Posterior vena cava (tissue), 2 donors: ENCODE measurements around the gene HPCA. TPM values are rescaled to one million over a fixed set of nuclear protein-coding genes. Genes with fewer than 3 reads are reported as not detected.
"Not testable (repeated sequence)": the region's sequence is repeated elsewhere in the genome, so short reads cannot be mapped to it uniquely, and the experiment has no call there.

Source experiments
- DNase-seq: peaks from one replicate; pipeline ENCODE4 v3.0.0-alpha.2; 2020; ENCODE audit warnings: low spot score
- intact Hi-C, 2 donors: fragments of 100-400 bp; cut with DNase I; formaldehyde crosslinking; loops; one replicate each; pipeline versions ENCODE4 v1.14.1 to v1.14.2; 2022 to 2023
- total RNA-seq, 2 donors: library from RNA; stranded (reverse); fragmentation: NEBNext Ultra II Directional; extraction: Animal tissue kit (Norgen Biotek cat#: 25700); gene quantifications; one replicate each; pipeline ENCODE4 v1.2.1, GENCODE V29; 2021
- donor health status: DM: yes; HTN: yes; CAD: no.
- donor health status: DM: yes; HTN: yes; CAD: no.

Gene HPCA
- total RNA-seq, 2 donors from 2014 or later: 0.19 TPM; not detected in 1

DNA sequence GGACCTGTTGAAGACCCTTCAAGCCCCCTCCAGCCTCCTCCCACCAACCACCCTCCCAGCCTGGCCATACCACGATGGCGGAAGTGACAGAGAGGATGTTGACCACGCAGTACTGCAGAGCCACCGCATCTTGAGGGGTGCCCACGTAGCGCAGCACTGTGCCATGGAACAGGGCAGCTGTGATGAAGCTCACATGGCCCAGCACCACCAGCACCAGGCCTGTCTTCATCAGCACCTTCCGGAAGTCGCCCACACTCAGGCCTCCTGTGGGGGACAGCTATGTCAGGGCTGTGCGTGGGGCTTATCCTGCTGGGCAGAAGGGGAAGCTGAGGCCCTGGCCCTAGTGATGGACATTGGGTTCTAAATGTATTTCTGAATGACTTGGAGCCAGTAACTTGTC is 11.8 kb downstream of the HPCA start:
- DNase-seq: no peak
- intact Hi-C loops: no loop called here

DNA sequence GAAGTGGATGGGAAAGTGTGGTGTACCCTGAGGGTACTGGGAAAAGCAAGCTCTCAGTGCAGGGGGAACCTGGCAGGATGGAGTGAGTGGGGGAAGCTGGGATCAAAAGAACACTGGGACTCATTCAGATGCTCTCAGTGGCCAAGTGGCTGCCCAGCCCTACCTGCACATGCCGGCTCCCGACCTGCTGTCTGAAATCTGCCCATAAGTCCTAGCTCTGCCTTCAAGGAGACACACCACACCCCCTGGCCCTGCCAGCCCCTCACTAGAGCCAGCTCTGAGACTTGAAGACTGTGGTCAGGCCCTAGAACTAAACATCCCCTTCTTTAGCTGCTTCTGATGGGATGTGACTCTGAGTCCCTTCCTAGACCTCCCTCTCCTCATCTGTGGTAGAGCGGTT is 12.7 kb downstream of the HPCA start:
- intact Hi-C loops: no loop called here
- no peak for DNase-seq

DNA sequence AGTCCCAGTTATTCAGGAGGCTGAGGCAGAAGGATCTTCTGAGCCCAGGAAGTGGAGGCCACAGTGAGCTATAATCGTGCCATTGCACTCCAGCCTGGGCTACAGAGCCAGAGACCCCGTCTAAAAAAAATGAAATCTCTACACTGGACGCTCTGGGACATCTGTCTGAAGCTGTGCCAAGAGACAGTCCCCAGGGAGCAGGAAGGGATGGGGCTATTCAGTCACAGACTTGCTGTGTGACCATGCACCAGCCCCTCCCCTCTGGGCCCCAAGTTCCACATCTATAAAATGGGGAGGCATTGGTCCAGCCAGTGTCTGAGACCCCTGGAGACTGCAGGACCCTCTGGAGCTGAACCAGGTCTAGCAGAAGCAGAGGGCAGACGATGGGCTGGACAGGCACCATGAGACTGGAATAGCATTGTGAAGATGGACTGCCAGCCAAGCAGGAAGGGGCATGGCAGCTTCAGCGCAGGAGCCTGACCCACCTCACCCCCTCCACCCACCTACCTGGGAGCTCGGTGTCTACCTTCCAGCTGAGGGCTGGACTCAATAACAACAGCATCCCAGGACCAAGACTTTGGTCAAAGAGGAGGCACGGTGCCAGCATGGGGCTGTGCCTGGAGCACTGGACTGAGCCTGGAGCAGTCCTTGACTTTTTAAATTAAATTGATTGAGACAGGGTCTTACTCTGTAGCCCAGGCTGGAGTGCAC is 13.4 kb downstream of the HPCA start:
- no peak for DNase-seq
- intact Hi-C loops: no loop called here

DNA sequence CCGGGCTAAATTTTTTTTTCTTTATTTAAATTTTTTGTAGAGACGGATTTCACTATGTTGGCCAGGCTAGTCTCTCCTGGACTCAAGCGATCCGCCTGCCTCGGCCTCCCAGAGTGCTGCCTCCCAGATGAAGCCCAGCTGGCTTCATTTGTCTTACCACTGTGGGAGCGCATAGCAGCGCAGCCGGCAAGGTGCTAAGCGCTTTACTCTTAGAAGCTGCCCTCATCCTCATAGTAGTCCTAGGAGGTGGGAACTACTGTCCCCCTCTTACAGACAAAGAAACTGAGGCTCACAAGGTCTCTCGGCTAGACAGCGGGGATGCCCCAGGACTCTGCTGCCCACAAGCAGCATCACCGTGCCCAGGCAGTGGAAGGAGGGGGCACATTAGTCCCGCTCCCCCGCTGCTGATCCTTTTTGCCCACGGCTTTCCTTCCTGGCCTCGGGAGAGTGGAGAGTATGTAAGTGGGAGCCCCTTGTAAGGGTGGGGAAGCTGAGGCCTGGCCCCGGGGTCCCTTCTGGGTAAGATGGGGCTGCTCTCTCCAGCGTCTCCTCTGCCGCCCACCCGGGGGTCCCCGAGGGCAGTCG is 14.2 kb downstream of the HPCA start:
- intact Hi-C loops: no loop called here
- DNase-seq: no peak

DNA sequence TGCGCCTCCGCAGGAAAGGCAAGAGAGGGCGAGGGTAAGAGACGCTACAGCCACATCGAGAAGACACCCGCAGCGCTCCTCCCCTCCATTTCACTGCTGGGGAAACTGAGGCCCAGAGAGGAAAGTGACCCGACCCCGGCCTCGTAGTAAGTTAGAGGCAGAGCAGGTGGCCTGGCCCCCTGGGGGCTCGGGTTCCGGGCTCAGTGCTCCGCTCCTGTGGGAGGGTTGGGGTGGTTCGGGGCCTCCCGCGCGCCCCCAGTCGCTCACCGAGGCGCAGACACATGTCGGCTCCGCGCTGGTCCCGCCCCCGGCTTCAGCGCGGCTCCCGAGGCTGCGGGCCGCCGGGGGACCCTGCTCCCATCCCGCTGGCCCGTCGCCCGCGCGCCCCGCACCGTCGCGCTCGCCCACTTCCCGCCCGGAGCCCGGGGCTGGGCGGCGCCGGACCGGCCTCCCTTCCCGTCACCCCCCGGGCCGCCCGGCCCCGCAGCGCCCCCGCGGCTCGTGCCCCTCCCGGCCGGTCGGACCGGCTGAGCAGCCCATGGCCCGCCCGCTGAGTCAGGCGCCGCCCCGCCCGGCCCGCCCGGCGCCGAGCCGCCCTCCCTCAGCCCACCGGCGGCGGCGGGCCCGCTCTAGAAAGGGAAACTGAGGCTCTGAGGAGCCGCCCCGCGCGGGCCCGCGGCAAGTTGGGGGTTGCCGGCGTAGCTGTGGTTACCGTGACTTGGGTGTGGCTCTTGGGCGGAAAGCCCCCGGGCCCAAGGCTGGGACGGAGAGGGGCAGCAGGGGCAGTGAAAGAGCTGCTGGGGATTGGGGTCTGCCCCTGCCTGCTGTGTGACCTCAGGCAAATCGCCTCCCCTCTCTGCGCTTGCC is 14.9 kb downstream of the HPCA start, which contains the start of gene TMEM54:
TSS of gene TMEM54 (minus strand) at position 434 of the 867 bp plus-strand sequence. CDS start at position 283, 151 bp downstream.
- intact Hi-C loops: no loop called here
- DNase-seq: no peak

DNA sequence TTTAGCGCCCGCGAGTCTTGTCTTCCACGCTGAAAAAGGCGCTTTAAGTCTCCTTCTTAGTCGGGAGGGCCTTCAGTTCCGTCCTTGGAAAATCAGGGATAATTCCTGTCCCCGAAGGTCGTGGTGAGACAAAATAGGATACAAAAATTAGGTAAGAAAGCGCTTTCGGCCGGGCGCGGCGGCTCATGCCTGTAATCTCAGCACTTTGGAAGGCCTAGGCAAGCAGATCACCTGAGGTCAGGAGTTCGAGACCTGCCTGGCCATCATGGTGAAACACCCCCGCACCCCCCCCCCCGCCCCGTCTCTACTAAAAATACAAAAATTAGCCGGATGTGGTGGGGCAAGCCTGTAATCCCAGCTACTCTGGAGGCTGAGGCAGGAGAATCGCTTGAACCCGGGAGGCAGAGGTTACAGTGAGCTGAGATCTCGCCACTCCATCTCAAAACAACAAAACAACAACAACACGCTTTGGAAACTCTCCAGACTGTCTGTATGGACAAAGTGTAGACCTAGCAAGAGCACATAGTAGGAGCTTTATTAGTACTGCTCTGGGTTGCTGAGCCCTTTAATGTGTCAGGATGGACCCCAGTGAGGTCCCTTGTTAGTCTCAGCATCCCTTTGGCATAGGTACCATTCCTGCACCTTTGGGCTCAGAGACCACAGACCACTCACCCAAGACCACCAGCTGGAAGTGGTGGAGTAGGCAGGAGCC is 15.7 kb downstream of the HPCA start:
- no peak for DNase-seq
- intact Hi-C loops: no loop called here

DNA sequence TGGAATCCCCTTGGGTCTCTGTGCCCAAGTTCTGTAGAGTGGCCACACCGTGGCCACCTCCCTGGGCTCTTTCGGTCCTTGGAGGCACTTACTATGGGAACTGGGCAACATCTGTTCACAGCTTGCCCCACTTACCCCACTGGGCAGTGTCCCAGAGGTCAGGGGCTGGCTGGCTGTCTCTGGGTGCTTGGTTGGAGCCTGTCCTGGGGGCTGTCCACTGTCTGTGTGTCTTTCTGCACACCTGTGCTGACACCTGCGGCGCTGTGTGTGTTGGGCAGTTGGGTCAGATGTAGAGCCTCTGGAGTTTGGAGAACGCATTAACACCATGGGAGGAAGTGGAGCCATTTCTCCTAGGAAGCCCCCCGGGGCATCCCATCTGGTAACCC is 16.2 kb downstream of the HPCA start:
- intact Hi-C loops: no loop called here
- no peak for DNase-seq

DNA sequence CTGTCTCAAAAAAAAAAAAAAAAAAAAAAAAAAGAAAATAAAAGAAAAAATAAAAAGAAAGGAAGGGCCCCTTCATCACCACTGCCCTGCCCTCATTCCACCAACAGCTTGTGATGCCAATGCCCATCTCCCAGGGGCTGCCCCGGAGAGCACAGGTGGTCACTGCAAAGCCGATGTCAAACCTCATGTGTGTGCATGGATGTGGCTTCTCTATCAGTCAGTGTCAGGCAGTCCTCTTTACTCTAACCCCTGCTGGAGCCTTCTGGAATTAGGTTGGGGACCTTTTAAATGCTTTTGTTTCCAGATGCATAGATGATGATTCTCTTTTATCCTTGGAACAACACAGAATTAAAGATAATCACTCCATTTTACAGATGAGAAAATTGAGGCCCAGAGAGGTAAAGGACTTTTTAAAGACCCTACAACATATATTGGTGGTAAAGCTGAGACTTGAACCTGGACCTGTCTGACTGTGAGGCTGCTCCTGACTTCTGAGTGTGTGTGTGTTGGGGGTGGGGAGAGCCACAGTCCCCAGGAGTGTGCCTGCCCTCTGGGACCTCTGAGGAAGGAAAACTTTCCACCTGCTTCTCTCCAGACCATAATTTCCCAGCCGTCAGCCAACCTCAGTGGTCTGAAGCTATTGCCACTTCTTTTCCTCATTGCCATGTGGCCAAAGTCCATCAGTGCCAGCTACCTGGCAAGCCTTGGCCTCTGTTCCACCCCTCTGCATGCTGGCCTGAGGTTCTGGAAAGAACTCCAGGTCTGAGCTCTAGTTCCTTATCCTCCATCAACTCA is 17.9 kb downstream of the HPCA start:
- intact Hi-C loops: no loop called here
- no peak for DNase-seq

DNA sequence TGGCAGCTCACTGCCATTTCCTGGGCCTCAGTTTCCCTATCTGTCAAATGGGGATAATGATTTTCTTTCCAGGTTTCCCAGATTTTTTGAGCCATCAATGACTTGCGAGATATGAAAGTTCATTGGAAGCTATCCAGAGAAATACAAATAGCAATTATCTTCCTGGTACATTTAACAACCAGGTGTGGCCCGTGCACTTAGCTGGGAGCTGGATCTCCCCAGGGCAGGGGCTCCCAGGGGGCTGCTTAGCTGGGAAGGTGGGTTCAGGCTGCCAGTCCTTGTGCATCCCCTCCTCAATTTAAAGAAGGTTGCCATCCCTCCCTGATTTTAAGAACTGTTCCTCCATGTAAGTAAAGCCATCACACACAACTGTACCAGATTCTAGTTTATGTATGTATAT is 18.5 kb downstream of the HPCA start:
- no peak for DNase-seq
- intact Hi-C loops: no loop called here

DNA sequence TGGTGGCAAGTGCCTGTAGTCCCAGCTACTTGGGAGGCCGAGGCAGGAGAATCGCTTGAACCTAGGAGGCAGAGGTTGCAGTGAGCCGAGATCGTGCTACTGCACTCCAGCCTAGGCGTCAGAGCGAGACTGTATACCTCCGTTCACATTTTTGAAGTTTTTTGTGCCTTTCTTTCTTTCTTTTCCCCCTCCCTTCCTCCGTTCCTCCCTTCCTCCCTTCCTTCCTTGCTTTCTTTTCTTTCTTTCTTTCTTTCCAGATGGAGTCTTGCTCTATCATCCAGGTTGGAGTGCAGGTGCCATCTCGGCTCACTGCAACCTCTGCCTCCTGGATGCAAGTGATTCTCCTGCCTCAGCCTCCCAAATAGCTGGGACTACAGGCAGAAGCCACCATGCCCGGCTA is 19.3 kb downstream of the HPCA start:
- DNase-seq, intact Hi-C loops: not testable (repeated sequence)

DNA sequence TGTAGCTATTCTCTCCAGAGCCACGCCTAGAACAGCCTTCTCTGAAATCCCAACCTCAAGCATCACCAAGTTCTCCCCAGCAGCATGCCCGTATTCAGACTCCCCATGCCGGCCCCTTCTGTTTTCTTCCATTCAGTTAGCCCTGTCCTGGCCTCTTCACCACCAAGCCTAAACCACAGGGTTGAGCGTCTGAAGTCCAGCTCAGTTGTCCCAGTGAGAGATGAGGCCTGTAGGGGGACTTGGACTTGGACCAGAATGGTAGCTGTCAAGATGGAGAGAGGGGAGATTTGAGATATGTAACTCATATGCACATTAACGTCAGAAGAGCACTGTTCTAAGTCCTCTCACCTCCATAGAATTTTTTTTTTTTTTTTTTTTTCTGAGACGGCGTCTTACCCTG is 20.4 kb downstream of the HPCA start:
- intact Hi-C loops: no loop called here
- no peak for DNase-seq

DNA sequence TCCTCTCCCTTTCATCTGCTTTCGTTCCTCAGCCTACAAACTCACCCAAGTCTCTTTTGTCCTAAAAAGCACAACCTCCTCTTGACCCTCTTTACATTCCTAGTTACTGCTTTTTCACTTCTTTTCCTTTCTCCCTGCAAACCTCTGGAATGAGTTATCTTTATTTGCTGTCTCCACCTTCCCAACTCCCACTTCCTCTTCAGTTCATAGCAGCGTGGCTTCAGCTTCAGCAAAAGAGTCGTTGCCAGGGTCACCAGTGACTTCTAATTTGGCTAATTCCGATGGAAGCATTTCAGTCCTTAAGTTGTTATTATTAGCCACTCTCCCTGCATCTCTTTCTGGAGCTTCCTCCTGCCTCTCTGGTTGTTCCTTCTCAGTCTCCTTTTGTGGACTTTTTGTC is 21.1 kb downstream of the HPCA start:
- DNase-seq: no peak
- intact Hi-C loops: no loop called here

DNA sequence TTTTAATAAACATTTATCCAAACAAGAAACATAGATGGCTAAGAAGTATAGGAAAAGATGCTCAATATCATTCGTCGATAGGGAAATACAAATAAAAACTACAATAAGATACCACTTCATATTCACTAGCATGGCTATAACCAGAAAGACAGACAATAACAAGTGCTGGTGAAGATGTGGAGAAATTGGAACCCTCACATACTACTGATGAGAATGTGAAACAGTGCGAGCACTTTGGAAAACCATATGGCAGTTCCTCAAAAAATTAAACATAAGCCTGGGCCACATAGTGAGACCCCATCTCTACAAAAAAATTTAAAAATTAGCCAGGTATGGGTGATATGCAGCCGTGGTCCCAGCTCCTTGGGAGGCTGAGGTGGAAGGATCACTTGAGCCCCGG is 24.0 kb downstream of the HPCA start:
- intact Hi-C loops: no loop called here
- DNase-seq: no peak

DNA sequence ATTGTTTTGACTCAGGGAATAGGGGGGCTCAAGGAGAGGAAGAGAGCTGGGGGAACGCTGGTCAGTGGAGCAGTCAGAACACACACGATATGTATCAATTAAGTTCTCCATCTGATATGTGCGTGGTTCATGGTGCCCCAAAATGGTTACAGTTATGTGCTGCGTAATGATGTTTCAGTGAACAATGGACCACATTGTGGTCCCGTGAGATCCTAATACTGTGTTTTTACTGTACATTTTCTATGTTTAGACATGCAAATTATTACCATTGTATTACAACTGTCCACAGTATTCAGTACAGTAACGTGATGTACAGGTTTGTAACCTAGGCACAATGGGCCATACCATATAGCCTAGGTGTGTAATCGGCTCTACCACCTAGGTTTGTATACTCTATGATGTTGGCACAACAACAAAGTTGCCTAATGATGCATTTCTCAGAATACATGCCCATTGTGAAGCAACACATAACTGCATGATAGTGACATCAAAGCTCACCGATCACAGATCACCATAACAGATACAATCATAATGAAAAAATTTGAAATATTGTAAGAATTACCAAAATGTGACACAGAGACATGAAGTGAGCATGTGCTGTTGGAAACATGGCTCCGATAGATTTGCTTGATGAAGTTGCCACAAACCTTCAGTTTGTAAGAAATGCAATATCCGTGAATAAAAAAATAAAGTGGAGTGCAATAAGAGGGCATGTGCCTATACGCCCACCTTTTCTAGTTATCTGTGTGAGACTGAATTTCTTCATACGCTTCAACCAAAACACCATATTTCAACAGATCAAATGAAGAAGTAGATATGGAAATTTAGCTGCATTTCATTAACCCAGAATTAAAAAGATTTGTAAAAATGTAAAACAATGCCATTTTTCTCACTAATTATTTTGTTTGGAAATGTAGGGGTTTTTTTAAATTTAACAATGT is 29.7 kb downstream of the HPCA start:
- DNase-seq: no peak
- intact Hi-C loops: no loop called here

DNA sequence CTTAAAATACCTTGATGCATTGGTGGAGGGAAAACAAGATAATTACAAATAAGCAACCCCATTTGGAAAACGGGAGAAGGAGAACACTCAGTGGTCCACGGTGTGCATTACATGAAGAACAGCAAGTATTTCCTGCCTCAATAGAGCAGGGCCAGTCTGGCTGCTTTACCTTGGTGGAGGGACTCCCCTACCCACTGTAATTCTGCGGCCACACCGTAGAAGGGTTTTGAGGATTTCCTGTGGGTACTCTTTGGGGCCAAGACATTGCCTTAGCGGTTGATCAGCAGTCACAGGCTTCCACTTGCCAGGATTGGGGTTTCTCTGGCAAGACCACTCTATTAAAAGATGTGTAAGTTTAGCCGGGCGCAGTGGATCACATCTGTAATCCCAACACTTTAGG is 31.2 kb downstream of the HPCA start:
- no peak for DNase-seq
- intact Hi-C loops: no loop called here

DNA sequence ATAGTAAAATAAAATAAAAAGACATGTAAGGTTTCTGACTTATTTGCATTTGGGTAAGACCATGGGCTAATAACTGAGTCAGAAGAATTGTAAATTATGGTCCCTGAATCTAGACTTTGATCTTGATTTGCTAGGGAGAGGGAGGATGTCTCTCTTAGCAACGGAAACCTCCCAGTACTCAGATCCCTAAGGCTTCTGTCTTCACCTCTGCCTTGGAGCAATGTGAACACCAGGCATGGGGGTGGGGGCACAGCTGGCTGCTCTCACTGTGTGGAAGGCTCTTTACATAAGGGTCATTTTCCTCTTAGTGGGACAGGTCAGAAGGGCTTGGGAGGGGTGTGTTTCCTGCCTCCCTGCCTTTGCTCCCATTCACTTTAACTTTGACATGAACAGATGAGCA is 31.9 kb downstream of the HPCA start:
- DNase-seq: no peak
- intact Hi-C loops: no loop called here

DNA sequence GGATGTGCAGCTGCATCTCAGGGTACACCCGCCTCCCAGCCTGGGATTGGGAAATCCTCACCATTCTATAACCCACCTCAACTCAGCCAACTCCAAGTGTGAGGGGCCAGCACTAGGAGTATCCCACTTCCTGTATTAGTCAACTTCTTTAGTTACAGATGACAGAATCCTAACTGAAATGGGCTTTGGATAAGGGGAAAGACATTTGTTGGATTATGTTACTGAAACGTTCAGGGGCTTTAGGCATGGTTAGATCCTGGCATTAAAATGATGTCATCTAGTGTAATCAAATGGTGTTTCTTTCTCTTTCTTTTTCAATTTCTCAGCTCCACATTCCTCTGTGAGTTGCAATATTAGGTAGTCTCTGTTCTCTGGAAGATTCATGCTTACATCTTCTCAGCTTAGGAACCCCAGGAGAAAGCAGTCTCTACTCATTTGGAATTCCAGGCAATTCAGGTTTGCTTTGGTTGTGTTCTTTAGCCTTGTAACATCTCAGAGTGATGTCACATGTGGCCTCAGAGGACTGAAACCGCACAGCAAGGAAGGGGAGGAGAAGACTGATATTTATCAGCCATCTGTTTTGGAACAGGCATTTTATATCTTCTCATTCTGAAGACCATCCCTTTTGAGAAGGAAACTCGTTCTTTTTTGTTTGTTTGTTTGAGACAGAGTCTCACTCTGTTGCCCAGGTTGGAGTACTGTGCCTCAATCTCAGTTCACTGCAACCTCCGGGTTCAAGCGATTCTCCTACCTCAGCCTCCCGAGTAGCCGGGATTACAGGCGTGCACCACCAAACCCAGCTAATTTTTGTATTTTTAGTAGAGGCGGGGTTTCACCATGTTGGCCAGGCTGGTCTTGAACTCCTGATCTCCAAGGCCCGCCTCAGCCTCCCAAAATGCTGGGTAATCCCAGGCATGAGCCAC is 33.8 kb downstream of the HPCA start:
- intact Hi-C loops: no loop called here
- DNase-seq: no peak
